Transverse colon (tissue), 4 donors: ENCODE measurements around the gene MDN1. TPM values are rescaled to one million over a fixed set of nuclear protein-coding genes. Genes with fewer than 3 reads are reported as not detected.

ENCODE experiments used
- DNase-seq: peaks from one replicate; pipeline ENCODE4 v3.0.0-alpha.2; 2019
- H3K27ac ChIP-seq, 4 donors: fragments of 200-600 bp; sonication (generic); 2 replicates each; pipeline ENCODE4 v1.5.1; 2016 to 2018; ENCODE audit warnings: inconsistent platforms in 4 of 4
- H3K27me3 ChIP-seq: fragments of 200-600 bp; sonication (generic); 2 replicates; pipeline ENCODE4 v1.5.1; 2017; ENCODE audit warnings: inconsistent platforms
- H3K36me3 ChIP-seq, 4 donors: fragments of 200-600 bp; sonication (generic); 2 replicates each; pipeline ENCODE4 v1.5.1; 2017 to 2019; ENCODE audit warnings: inconsistent platforms in 4 of 4
- H3K4me1 ChIP-seq, 4 donors: fragments of 200-600 bp; sonication (generic); 2 replicates each; pipeline ENCODE4 v1.5.1; 2017 to 2020; ENCODE audit warnings: inconsistent platforms in 4 of 4
- H3K4me3 ChIP-seq, 4 donors: fragments of 200-600 bp; sonication (generic); 1 replicate in 1 of 4; 2 replicates in 3 of 4; pipeline versions ENCODE4 v1.5.1 to v1.6.1; 2017 to 2019; ENCODE audit warnings: inconsistent platforms in 4 of 4
- H3K9me3 ChIP-seq, 2 donors: fragments of 200-600 bp; sonication (generic); 2 replicates each; pipeline ENCODE4 v1.5.1; 2017 to 2019; ENCODE audit warnings: inconsistent platforms in 2 of 2
- CTCF ChIP-seq, 5 experiments: fragments of 200-600 bp in 3 of 5; fragments of 450-650 bp in 2 of 5; sonication (generic) in 3 of 5; IDR thresholded peaks; 1 replicate in 2 of 5; 2 replicates in 3 of 5; pipeline ENCODE4 v1.5.1; 2016 to 2017; ENCODE audit warnings: antibody characterized with exemption in 5 of 5, inconsistent platforms in 3 of 5, mild to moderate bottlenecking in 2 of 5, moderate library complexity in 1 of 5
- EP300 ChIP-seq: sonication (generic); formaldehyde crosslinking; IDR thresholded peaks from one replicate; pipeline ENCODE4 v1.6.1; 2017; ENCODE audit warnings: antibody characterized with exemption, low read depth
- POLR2A ChIP-seq: fragments of 450-650 bp; IDR thresholded peaks from one replicate; pipeline ENCODE4 v1.6.1; 2016; ENCODE audit warnings: antibody characterized with exemption, mild to moderate bottlenecking, moderate library complexity
- POLR2AphosphoS5 ChIP-seq, 3 donors: sonication (generic); formaldehyde crosslinking; IDR thresholded peaks; one replicate each; pipeline ENCODE4 v1.6.1; 2016; ENCODE audit warnings: antibody characterized with exemption in 3 of 3
- WGBS, 2 donors: methylation state at CpG; one replicate each; pipeline ENCODE4 v1.1.5; 2018; ENCODE audit warnings: low coverage in 1 of 2; 5-methylcytosine and 5-hydroxymethylcytosine counted together
- in situ Hi-C, 4 donors: fragments of 200-750 bp; cut with MboI; loops; one replicate each; pipeline versions ENCODE4 v1.15.0 to v1.15.1; 2017; ENCODE audit warnings: low sequenced_read_pairs in 3 of 4, low pct_ligation_motif_present in 1 of 4, low pct_unique_long_range_greater_than_20kb in 1 of 4
- intact Hi-C: fragments of 100-400 bp; cut with DNase I; formaldehyde crosslinking; loops from one replicate; pipeline ENCODE4 v1.15.1; 2023; ENCODE audit warnings: low total_unique reads
- total RNA-seq, 4 donors: library from RNA; depleted of rRNA; stranded (reverse); fragments of >200 nt; gene quantifications; one replicate each; pipeline ENCODE4 v1.1.0, GENCODE V29; 2016

MDN1 gene
- total RNA-seq, 4 donors from 2014 or later: 16.8 to 30.8 (median 24.0) TPM

- no peaks in the 10 kb centered on the region for H3K4me1 ChIP-seq
- no peak overlapping the region for H3K27ac ChIP-seq
- H3K27me3 ChIP-seq: no peaks in the 10 kb centered on the region
- no peaks in the 10 kb centered on the region for H3K9me3 ChIP-seq
- WGBS, 2 donors: 55 to 67% methylated on average over 4 to 7 of the region's 7 CpGs
- H3K4me3 ChIP-seq: no peak overlapping the region
- intact Hi-C loops: loop anchor here (1.0 kb wide), 1 partner anchor 21 kb away; no protein-coding TSS in a partner anchor
- DNase-seq: no peak
- in situ Hi-C loops: no loop called here
- peaks cover 0 to 80% (median 30%) of the 10 kb centered on the region in 4 donors for H3K36me3 ChIP-seq
- no peak for TF ChIP-seq POLR2AphosphoS5 (IDR thresholded peaks at IDR 0.05)
- no peak for TF ChIP-seq CTCF (IDR thresholded peaks at IDR 0.05)
- no peak for TF ChIP-seq EP300
- TF ChIP-seq POLR2A: no peak
Measured at GRCh38 chr6:89675949-89676748, 143.4 kb downstream of the MDN1 start.

GRCh38 chr6:89670935-89671565 lies 148.5 kb downstream of the MDN1 start:
- no peak for DNase-seq
- no peak overlapping the region for H3K4me3 ChIP-seq
- intact Hi-C loops (no loop called here), in situ Hi-C loops (no loop called here)
- no peaks in the 10 kb centered on the region for H3K27me3 ChIP-seq
- H3K27ac ChIP-seq: no peak overlapping the region
- H3K4me1 ChIP-seq: no peaks in the 10 kb centered on the region
- H3K36me3 ChIP-seq: peaks cover 0 to 66% (median 23%) of the 10 kb centered on the region in 4 donors
- H3K9me3 ChIP-seq: no peaks in the 10 kb centered on the region
- TF ChIP-seq POLR2AphosphoS5 (IDR thresholded peaks at IDR 0.05) (no peak), EP300 (no peak), CTCF (IDR thresholded peaks at IDR 0.05) (no peak), POLR2A (no peak)
- WGBS, 2 donors: 91 to 95% methylated on average over 7 of the region's 7 CpGs

GRCh38 chr6:89669002-89669401 lies 150.6 kb downstream of the MDN1 start:
- Histone ChIP-seq H3K4me3 (no peak overlapping the region), H3K36me3 (peaks cover 0 to 53% (median 26%) of the 10 kb centered on the region in 4 donors), H3K4me1 (no peaks in the 10 kb centered on the region), H3K9me3 (no peaks in the 10 kb centered on the region), H3K27ac (no peak overlapping the region), H3K27me3 (no peaks in the 10 kb centered on the region)
- 79 to 84% methylated on average over 6 of the region's 6 CpGs for WGBS, 2 donors
- in situ Hi-C loops: no loop called here
- no peak for DNase-seq
- intact Hi-C loops: no loop called here
- TF ChIP-seq POLR2A (no peak), CTCF (IDR thresholded peaks at IDR 0.05) (no peak), POLR2AphosphoS5 (IDR thresholded peaks at IDR 0.05) (no peak), EP300 (no peak)

GRCh38 chr6:89667872-89668556 lies 151.6 kb downstream of the MDN1 start:
- DNase-seq: no peak
- H3K27me3 ChIP-seq: no peaks in the 10 kb centered on the region
- no peak overlapping the region for H3K27ac ChIP-seq
- peaks cover 0 to 49% (median 22%) of the 10 kb centered on the region in 4 donors for H3K36me3 ChIP-seq
- H3K4me3 ChIP-seq: no peak overlapping the region
- WGBS, 2 donors: 87 to 92% methylated on average over 5 of the region's 5 CpGs
- in situ Hi-C loops: no loop called here
- TF ChIP-seq EP300 (no peak), CTCF (IDR thresholded peaks at IDR 0.05) (no peak), POLR2AphosphoS5 (IDR thresholded peaks at IDR 0.05) (no peak), POLR2A (no peak)
- H3K4me1 ChIP-seq: peaks cover 0 to 2% (median 0%) of the 10 kb centered on the region in 4 donors
- H3K9me3 ChIP-seq: no peaks in the 10 kb centered on the region
- intact Hi-C loops: no loop called here
